ENCODE data around the gene TMEM205. TPM values are rescaled to one million over a fixed set of nuclear protein-coding genes. Genes with fewer than 3 reads are reported as not detected.

TMEM205 gene
- total RNA-seq, 2 experiments from 2014 or later = 8.8 to 10.4 TPM

- ATAC-seq (ENCODE audit: poor library complexity) = no peak
Observed at GRCh38 chr19:11295180-11295579, 50.9 kb downstream of the TMEM205 start.

GRCh38 chr19:11293433-11294389, 52.4 kb downstream of the TMEM205 start:
- ATAC-seq (ENCODE audit: poor library complexity) (peak; percentile 98), DNase-seq (peak; percentile 57 to 87 (median 77))
- H3K9me3 Mint-ChIP-seq = no peaks in the 10 kb centered on the region
- H3K36me3 Mint-ChIP-seq (ENCODE audit: low read depth) = no peaks in the 10 kb centered on the region
- no peaks in the 10 kb centered on the region for H3K36me3 ChIP-seq (ENCODE audit: insufficient read depth, low read length)
- H3K27me3 Mint-ChIP-seq = peaks cover 39% of the 10 kb centered on the region
- H3K4me3 Mint-ChIP-seq = no peak overlapping the region
- intact Hi-C loops (cut with DNase I, micrococcal nuclease) = loop anchor here (1.0 to 2.0 kb wide), 4 partner anchors 153 to 294 kb away; no protein-coding TSS in a partner anchor
- no peaks in the 10 kb centered on the region for H3K9me3 ChIP-seq (ENCODE audit: control insufficient read depth in 1 of 2, insufficient read depth in 1 of 2, low read length in 2 of 2)
- peaks cover 14 to 16% of the 10 kb centered on the region in 2 experiments for H3K27me3 ChIP-seq (ENCODE audit: control insufficient read depth in 1 of 2, insufficient read depth in 2 of 2, low read length in 2 of 2)
- TF ChIP-seq CTCF (IDR thresholded peaks at IDR 0.05) = peak; percentile 86
- POLR2A ChIA-PET = interaction anchor here (1.1 kb wide), 2 partner anchors 11 to 82 kb away, joined by 4 to 7 read pairs; no protein-coding TSS in a partner anchor
- no peak overlapping the region for H3K27ac ChIP-seq (ENCODE audit: low read depth in 1 of 2, low read length in 2 of 2)
- CTCF ChIA-PET = interaction anchor here (0.6 to 1.5 kb wide), 17 partner anchors 11 to 1971 kb away, joined by 3 to 16 read pairs (median 3); partner anchors contain the start of genes CCDC159, ODAD3, PRKCSH and SWSAP1
- H3K4me1 ChIP-seq (ENCODE audit: insufficient read depth, low read length) = peaks cover 11% of the 10 kb centered on the region
- H3K4me1 Mint-ChIP-seq (ENCODE audit: low read depth) = peaks cover 9% of the 10 kb centered on the region
- H3K4me3 ChIP-seq (ENCODE audit: low read length) = no peak overlapping the region
- H3K27ac Mint-ChIP-seq = no peak overlapping the region

More at GRCh38 chr19:11295180-11295579, 50.9 kb downstream of the TMEM205 start:
- Mint-ChIP-seq H3K27me3 (peaks cover 35% of the 10 kb centered on the region), H3K4me1 (ENCODE audit: low read depth) (peaks cover 9% of the 10 kb centered on the region), H3K9me3 (no peaks in the 10 kb centered on the region), H3K4me3 (no peak overlapping the region), H3K36me3 (ENCODE audit: low read depth) (no peaks in the 10 kb centered on the region), H3K27ac (no peak overlapping the region)
- ChIA-PET POLR2A (interaction anchor here (0.5 kb wide), 1 partner anchor 260 kb away, joined by 3 read pairs; no protein-coding TSS in a partner anchor), CTCF (no interaction called here)
- Histone ChIP-seq H3K36me3 (ENCODE audit: insufficient read depth, low read length) (no peaks in the 10 kb centered on the region), H3K27me3 (ENCODE audit: control insufficient read depth in 1 of 2, insufficient read depth in 2 of 2, low read length in 2 of 2) (peaks cover 14 to 16% of the 10 kb centered on the region in 2 experiments), H3K4me1 (ENCODE audit: insufficient read depth, low read length) (peaks cover 11% of the 10 kb centered on the region), H3K4me3 (ENCODE audit: low read length) (no peak overlapping the region), H3K27ac (ENCODE audit: low read depth in 1 of 2, low read length in 2 of 2) (no peak overlapping the region), H3K9me3 (ENCODE audit: control insufficient read depth in 1 of 2, insufficient read depth in 1 of 2, low read length in 2 of 2) (no peaks in the 10 kb centered on the region)
- no peak for DNase-seq
- intact Hi-C loops (cut with DNase I, micrococcal nuclease) = no loop called here
- no peak for TF ChIP-seq CTCF (IDR thresholded peaks at IDR 0.05)

Other genes with a start within 250 kb of the TMEM205 start
- 1 to 10 TPM in 1 of 2 experiments, under 1 TPM in 1; 0.59 to 1.5 TPM for gene SPC24, start 190.5 kb downstream of the TMEM205 start, total RNA-seq
- gene KANK2, start 148.7 kb downstream of the TMEM205 start, total RNA-seq = not detected
- gene ANGPTL8, start 106.6 kb downstream of the TMEM205 start, total RNA-seq = not detected
- under 1 TPM; 0.14 to 0.38 TPM for gene DOCK6, start 83.7 kb downstream of the TMEM205 start, total RNA-seq
- gene TSPAN16, start 50.1 kb downstream of the TMEM205 start, total RNA-seq = not detected
- gene RAB3D, start 6.6 kb downstream of the TMEM205 start, total RNA-seq = 1 to 10 TPM; 1.2 to 2.2 TPM
- 10 to 100 TPM; 35.5 to 42.4 TPM for gene CCDC159, start 251 bp upstream of the TMEM205 start, total RNA-seq
- 1 to 10 TPM; 8.2 TPM for gene PLPPR2, start 9.2 kb upstream of the TMEM205 start, total RNA-seq
- 1 to 10 TPM; 2.6 to 2.7 TPM for gene SWSAP1, start 28.4 kb upstream of the TMEM205 start, total RNA-seq
- gene EPOR, start 38.0 kb upstream of the TMEM205 start, total RNA-seq = 10 to 100 TPM; 10.9 to 11.3 TPM
- gene RGL3, start 73.0 kb upstream of the TMEM205 start, total RNA-seq = not detected
- gene ODAD3, start 88.9 kb upstream of the TMEM205 start, total RNA-seq = not detected
- gene PRKCSH, start 89.4 kb upstream of the TMEM205 start, total RNA-seq = 100 to 1,000 TPM; 257 to 260 TPM
- gene ELAVL3, start 134.8 kb upstream of the TMEM205 start, total RNA-seq = under 1 TPM in 1 of 2 experiments, not detected in 1; 0.66 TPM
- gene ZNF653, start 159.6 kb upstream of the TMEM205 start, total RNA-seq = 1 to 10 TPM; 7.4 to 7.5 TPM
- 10 to 100 TPM; 27.2 to 27.4 TPM for gene ECSIT, start 182.9 kb upstream of the TMEM205 start, total RNA-seq
- gene CNN1, start 192.6 kb upstream of the TMEM205 start, total RNA-seq = not detected
- gene ELOF1, start 213.0 kb upstream of the TMEM205 start, total RNA-seq = 10 to 100 TPM; 31.8 to 33.2 TPM
- gene ACP5, start 231.4 kb upstream of the TMEM205 start, total RNA-seq = 10 to 100 TPM; 13.4 to 15.3 TPM

Measured in CD4-positive, alpha-beta T cell (primary cell).